Mesenchymal stem cell (in vitro differentiated cells and primary cell): ENCODE measurements around the gene CLMN.

Experiments used
- DNase-seq: peaks from one replicate; pipeline ENCODE4 v3.0.0-alpha.2; 2013
- H2AFZ ChIP-seq: one replicate; pipeline ENCODE4 v1.6.1; 2013; ENCODE audit warnings: low read depth, mild to moderate bottlenecking, control low read depth, inconsistent platforms, low read length, moderate library complexity
- H2AK5ac ChIP-seq: 2 replicates; pipeline ENCODE4 v1.6.1; 2013; ENCODE audit warnings: low read length, moderate library complexity, mild to moderate bottlenecking, inconsistent platforms; ENCODE audit not compliant: severe bottlenecking
- H2BK120ac ChIP-seq: one replicate; pipeline ENCODE4 v1.6.1; 2013; ENCODE audit warnings: low read depth, mild to moderate bottlenecking, inconsistent platforms, low read length, moderate library complexity
- H2BK12ac ChIP-seq, 2 experiments: one replicate each; pipeline ENCODE4 v1.6.1; 2013; ENCODE audit warnings: inconsistent platforms in 2 of 2, low read length in 2 of 2, mild to moderate bottlenecking in 2 of 2, moderate library complexity in 2 of 2, control low read depth in 1 of 2
- H2BK15ac ChIP-seq: one replicate; pipeline ENCODE4 v1.6.1; 2013; ENCODE audit warnings: mild to moderate bottlenecking, low read depth, inconsistent platforms; ENCODE audit not compliant: poor library complexity, severe bottlenecking
- H2BK5ac ChIP-seq: 2 replicates; pipeline ENCODE4 v1.6.1; 2013; ENCODE audit warnings: low read depth, mild to moderate bottlenecking, low read length, control low read depth, inconsistent platforms; ENCODE audit not compliant: poor library complexity, severe bottlenecking
- H3K14ac ChIP-seq, 2 experiments: one replicate each; pipeline ENCODE4 v1.6.1; 2013; ENCODE audit warnings: inconsistent platforms in 2 of 2, low read length in 2 of 2, control low read depth in 1 of 2, mild to moderate bottlenecking in 1 of 2, moderate library complexity in 1 of 2
- H3K18ac ChIP-seq, 2 experiments: one replicate each; pipeline ENCODE4 v1.6.1; 2013; ENCODE audit warnings: inconsistent platforms in 2 of 2, low read length in 2 of 2, control low read depth in 1 of 2, low read depth in 1 of 2, mild to moderate bottlenecking in 1 of 2
- H3K23ac ChIP-seq, 2 experiments: one replicate each; pipeline ENCODE4 v1.6.1; 2013; ENCODE audit warnings: inconsistent platforms in 2 of 2, low read length in 2 of 2, mild to moderate bottlenecking in 2 of 2, moderate library complexity in 2 of 2, control low read depth in 1 of 2
- H3K27ac ChIP-seq: 2 replicates; pipeline ENCODE4 v1.5.1; 2013; ENCODE audit warnings: mild to moderate bottlenecking, moderate library complexity, low read length, control low read depth, inconsistent platforms; ENCODE audit not compliant: poor library complexity, severe bottlenecking
- H3K27me3 ChIP-seq, 2 experiments: 2 replicates each; pipeline versions ENCODE4 v1.6.1 to v1.7.0; 2013; ENCODE audit warnings: low read length in 2 of 2, mild to moderate bottlenecking in 2 of 2, moderate library complexity in 2 of 2, control low read depth in 1 of 2, inconsistent platforms in 1 of 2; ENCODE audit not compliant: control insufficient read depth in 1 of 2, insufficient read depth in 1 of 2
- H3K36me3 ChIP-seq, 2 experiments: 2 replicates each; pipeline versions ENCODE4 v1.6.1 to v1.7.0; 2013; ENCODE audit warnings: low read length in 2 of 2, control low read depth in 1 of 2, inconsistent platforms in 1 of 2, low read depth in 1 of 2, mild to moderate bottlenecking in 1 of 2; ENCODE audit not compliant: insufficient read depth in 2 of 2, control insufficient read depth in 1 of 2
- H3K4ac ChIP-seq, 2 experiments: one replicate each; pipeline ENCODE4 v1.6.1; 2013; ENCODE audit warnings: inconsistent platforms in 2 of 2, low read length in 2 of 2, mild to moderate bottlenecking in 2 of 2, moderate library complexity in 2 of 2, control low read depth in 1 of 2, low read depth in 1 of 2
- H3K4me1 ChIP-seq: 2 replicates; pipeline ENCODE4 v1.6.1; 2013; ENCODE audit warnings: low read depth, low read length, control low read depth; ENCODE audit not compliant: control insufficient read depth, insufficient read depth
- H3K4me2 ChIP-seq: 2 replicates; pipeline ENCODE4 v1.6.1; 2013; ENCODE audit warnings: low read length, mild to moderate bottlenecking, inconsistent platforms; ENCODE audit not compliant: poor library complexity, severe bottlenecking
- H3K4me3 ChIP-seq, 2 experiments: 2 replicates each; pipeline versions ENCODE4 v1.5.1 to v1.7.0; 2013; ENCODE audit warnings: low read length in 2 of 2, mild to moderate bottlenecking in 2 of 2, control low read depth in 1 of 2, low read depth in 1 of 2; ENCODE audit not compliant: insufficient read depth in 1 of 2
- H3K79me1 ChIP-seq: replicated peaks from 2 replicates; pipeline ENCODE4 v1.6.1; 2013; ENCODE audit warnings: mild to moderate bottlenecking, control low read depth, low read length, inconsistent platforms; ENCODE audit not compliant: poor library complexity, severe bottlenecking
- H3K9ac ChIP-seq: 2 replicates; pipeline ENCODE4 v1.7.0; 2013; ENCODE audit warnings: mild to moderate bottlenecking, low read length, moderate library complexity
- H3K9me3 ChIP-seq: 2 replicates; pipeline ENCODE4 v1.7.0; 2013; ENCODE audit warnings: mild to moderate bottlenecking, low read length; ENCODE audit not compliant: control insufficient read depth
- H4K8ac ChIP-seq: one replicate; pipeline ENCODE4 v1.6.1; 2013; ENCODE audit warnings: inconsistent platforms, mild to moderate bottlenecking, low read length, moderate library complexity
- H4K91ac ChIP-seq: one replicate; pipeline ENCODE4 v1.6.1; 2013; ENCODE audit warnings: mild to moderate bottlenecking, low read length, inconsistent platforms
- WGBS: methylation state at CpG from one replicate; pipeline ENCODE4 v1.1.7; 2013; ENCODE audit warnings: mixed read lengths; 5-methylcytosine and 5-hydroxymethylcytosine counted together

CLMN gene

DNA sequence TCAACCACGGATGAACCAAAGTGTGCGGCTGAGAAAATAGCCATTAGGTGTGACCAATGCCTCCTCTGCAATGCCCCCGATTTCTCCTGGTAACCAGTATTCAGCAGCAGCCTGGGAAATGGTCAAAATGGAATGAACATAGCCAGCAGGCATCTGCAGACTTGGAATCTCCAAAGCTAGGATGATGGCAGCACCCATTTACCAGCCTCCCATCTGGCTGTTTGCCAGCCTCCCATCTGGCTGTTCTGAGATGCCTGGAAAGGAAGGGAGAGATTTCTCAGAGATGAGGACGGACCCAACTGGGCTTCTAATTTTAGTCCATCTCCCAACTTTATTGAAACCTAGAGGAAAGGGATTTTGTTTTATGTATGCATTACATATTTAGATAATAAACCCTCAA lies 16.2 kb downstream of the CLMN start:
- Histone ChIP-seq H2AFZ (no peak overlapping the region), H3K18ac (no peak overlapping the region), H4K91ac (no peak overlapping the region), H3K4me1 (peaks cover 37% of the 10 kb centered on the region), H3K14ac (no peak overlapping the region), H3K9me3 (no peaks in the 10 kb centered on the region), H3K79me1 (peaks cover 40% of the 10 kb centered on the region), H2BK12ac (no peak overlapping the region), H3K27me3 (peaks cover 0 to 21% of the 10 kb centered on the region in 2 experiments), H3K4me3 (no peak overlapping the region), H4K8ac (no peak overlapping the region), H3K36me3 (peaks cover 0 to 8% of the 10 kb centered on the region in 2 experiments), H3K23ac (no peak overlapping the region), H2AK5ac (peak overlapping the region; percentile 34), H3K9ac (no peak overlapping the region), H3K4ac (no peak overlapping the region), H2BK15ac (no peak overlapping the region), H2BK120ac (no peak overlapping the region), H3K4me2 (no peak overlapping the region), H3K27ac (no peak overlapping the region), H2BK5ac (no peak overlapping the region)
- WGBS = 93% methylated on average over 3 of the region's 4 CpGs
- DNase-seq = no peak

DNA sequence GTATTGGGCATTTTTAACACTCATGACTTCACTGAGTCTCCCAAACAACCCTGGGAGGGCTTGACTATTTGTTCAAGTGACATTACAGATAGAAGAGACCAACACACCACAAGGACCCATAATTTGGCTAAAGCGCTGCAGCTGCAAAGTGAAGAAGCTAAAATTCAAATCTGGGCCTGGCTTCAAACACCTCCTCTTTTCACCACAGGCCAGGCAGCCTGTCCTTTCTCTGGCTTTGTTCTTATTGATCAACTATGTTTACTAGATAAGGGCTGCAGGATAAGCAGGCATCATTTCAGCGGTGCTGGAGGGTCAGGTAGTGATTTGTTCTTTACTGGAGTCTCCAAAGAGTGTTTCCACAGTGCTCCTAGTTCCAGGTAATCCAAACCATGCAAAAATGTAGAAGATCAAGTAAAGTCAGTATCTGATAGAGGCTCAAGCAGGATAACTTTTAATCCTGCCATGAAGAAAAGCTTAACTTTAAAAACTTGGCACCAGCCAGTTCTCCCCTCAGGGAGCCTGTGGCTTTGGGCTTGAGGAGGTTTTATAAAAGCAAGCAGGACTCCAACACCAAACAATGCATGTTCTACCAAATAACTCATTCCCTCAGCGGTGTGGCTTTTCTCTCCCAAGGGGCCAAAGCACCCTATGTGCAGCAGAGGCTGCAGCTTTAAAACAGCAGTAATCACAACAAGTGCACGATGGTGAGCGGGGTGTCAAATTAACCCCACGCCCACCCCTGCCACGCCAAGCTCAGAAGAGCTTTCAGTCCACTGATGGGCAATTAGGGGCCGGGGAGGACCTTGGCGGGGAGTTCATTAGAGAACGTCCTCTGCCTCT lies 16.8 kb downstream of the CLMN start:
- Histone ChIP-seq H2BK5ac (no peak overlapping the region), H3K36me3 (peaks cover 0 to 10% of the 10 kb centered on the region in 2 experiments), H3K27ac (no peak overlapping the region), H3K14ac (no peak overlapping the region), H2BK120ac (no peak overlapping the region), H3K9ac (no peak overlapping the region), H3K4me3 (no peak overlapping the region), H4K8ac (no peak overlapping the region), H3K23ac (no peak overlapping the region), H3K27me3 (peaks cover 0 to 17% of the 10 kb centered on the region in 2 experiments), H2AK5ac (no peak overlapping the region), H2BK12ac (no peak overlapping the region), H2AFZ (no peak overlapping the region), H4K91ac (no peak overlapping the region), H3K4me2 (no peak overlapping the region), H3K79me1 (peaks cover 40% of the 10 kb centered on the region), H3K18ac (no peak overlapping the region), H2BK15ac (no peak overlapping the region), H3K4me1 (peaks cover 36% of the 10 kb centered on the region), H3K4ac (no peak overlapping the region), H3K9me3 (no peaks in the 10 kb centered on the region)
- WGBS = 88% methylated on average over 10 of the region's 10 CpGs
- no peak for DNase-seq

DNA sequence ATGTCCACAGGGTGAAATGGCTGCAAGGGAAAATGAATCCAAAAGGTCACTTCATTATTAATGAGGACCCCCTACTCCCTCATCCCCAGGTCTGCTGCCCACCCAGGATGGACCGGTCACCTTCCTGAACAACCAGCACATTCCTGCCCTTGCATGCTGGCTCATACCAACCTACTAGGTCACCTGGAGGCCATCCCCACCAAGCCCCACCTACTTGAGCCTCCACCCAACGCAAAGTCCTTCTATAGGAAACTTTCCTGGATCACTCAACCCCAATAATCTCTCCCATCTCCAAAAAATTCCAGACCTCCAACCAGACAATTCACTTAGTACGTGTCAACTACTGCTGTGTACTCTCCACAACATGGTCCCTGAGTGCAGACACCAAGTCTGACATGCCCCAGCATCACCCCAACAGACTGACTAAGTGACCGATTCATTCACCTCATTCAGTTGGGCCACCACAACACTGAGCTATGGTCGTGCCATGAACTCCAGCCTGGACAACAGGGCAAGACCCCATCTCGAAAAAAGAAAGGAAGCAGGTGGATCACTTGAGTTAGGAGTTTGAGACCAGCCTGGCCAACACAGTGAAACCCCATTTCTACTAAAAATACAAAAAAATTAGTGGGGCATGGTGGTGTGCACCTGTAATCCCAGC lies 18.1 kb downstream of the CLMN start:
- H2AFZ ChIP-seq = no peak overlapping the region
- WGBS = 88% methylated on average over 5 of the region's 6 CpGs

More for the DNA sequence above, 18.1 kb downstream of the CLMN start:
- Histone ChIP-seq H4K8ac (no peak overlapping the region), H3K27me3 (peaks cover 0 to 8% of the 10 kb centered on the region in 2 experiments), H3K4me3 (no peak overlapping the region), H3K79me1 (peaks cover 41% of the 10 kb centered on the region), H2BK15ac (no peak overlapping the region), H3K4me1 (peaks cover 29% of the 10 kb centered on the region), H3K14ac (no peak overlapping the region), H2BK120ac (no peak overlapping the region), H2BK12ac (no peak overlapping the region), H3K36me3 (peaks cover 0 to 14% of the 10 kb centered on the region in 2 experiments), H3K4ac (no peak overlapping the region), H3K9me3 (no peaks in the 10 kb centered on the region), H2BK5ac (no peak overlapping the region), H3K9ac (no peak overlapping the region), H3K4me2 (no peak overlapping the region), H3K23ac (no peak overlapping the region), H3K18ac (no peak overlapping the region), H4K91ac (no peak overlapping the region), H3K27ac (no peak overlapping the region), H2AK5ac (peak overlapping the region; percentile 85)
- DNase-seq = no peak
